Activated CD4-positive, alpha-beta memory T cell treated with anti-CD3 and anti-CD28 coated beads for 36 hours (primary cell): ENCODE results near the gene SCAPER. TPM values are rescaled to one million over a fixed set of nuclear protein-coding genes. Genes with fewer than 3 reads are reported as not detected.
"Not testable (repeated sequence)": the region's sequence is repeated elsewhere in the genome, so short reads cannot be mapped to it uniquely, and the experiment has no call there.

Experiments used
- CTCF ChIA-PET: fragments of 350-600 bp; sonication (Branson Sonifier 250); formaldehyde crosslinking; loops from one replicate; lab custom pipeline; 2021; ENCODE audit warnings: antibody characterized with exemption, inconsistent platforms; lab: Charles Lee
- POLR2A ChIA-PET: fragments of 350-600 bp; sonication (Branson Sonifier 250); formaldehyde crosslinking; loops from one replicate; lab custom pipeline; 2021; ENCODE audit warnings: antibody characterized with exemption; lab: Charles Lee
- DNase-seq: peaks from one replicate; pipeline ENCODE4 v3.0.0-alpha.2; 2020
- H3K27ac Mint-ChIP-seq: one replicate; pipeline ENCODE4 v1.8.0; 2021; ENCODE audit warnings: mixed read lengths
- H3K27me3 Mint-ChIP-seq: one replicate; pipeline ENCODE4 v1.8.0; 2021; ENCODE audit warnings: mixed read lengths
- H3K36me3 Mint-ChIP-seq: one replicate; pipeline ENCODE4 v1.8.0; 2021; ENCODE audit warnings: mixed read lengths
- H3K4me1 Mint-ChIP-seq: one replicate; pipeline ENCODE4 v1.8.0; 2021; ENCODE audit warnings: low read depth, mixed read lengths
- H3K4me3 Mint-ChIP-seq: one replicate; pipeline ENCODE4 v1.8.0; 2021; ENCODE audit warnings: mild to moderate bottlenecking, mixed read lengths
- H3K9me3 Mint-ChIP-seq: one replicate; pipeline ENCODE4 v1.8.0; 2021; ENCODE audit warnings: mixed read lengths
- intact Hi-C: fragments of 100-400 bp; cut with micrococcal nuclease; formaldehyde crosslinking; loops from one replicate; pipeline ENCODE4 v1.15.1; 2023
- total RNA-seq, 2 experiments: library from RNA; stranded (reverse); gene quantifications; one replicate each; pipeline ENCODE4 v1.2.3, GENCODE V29; 2021

Gene SCAPER
- total RNA-seq, 2 experiments from 2014 or later = 21.5 to 22.9 TPM

DNA sequence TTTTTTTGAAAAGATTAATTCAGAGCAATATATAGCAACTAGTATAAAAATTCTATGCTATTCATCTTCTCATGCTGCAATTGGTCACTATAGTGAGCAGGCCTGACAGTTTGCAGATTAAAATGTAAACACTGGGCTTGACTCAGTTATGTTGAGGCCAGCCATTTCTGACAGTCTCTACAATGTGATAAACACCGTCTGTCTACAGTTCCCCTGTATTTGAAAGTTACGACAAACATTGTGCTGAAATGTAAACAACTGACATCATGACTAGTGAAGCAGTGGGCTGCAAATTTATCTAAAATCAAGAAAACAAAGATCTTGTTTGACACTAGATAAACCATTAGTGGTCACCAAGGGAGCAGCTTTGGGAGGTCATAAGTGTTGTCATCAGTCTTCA lies 371.1 kb downstream of the SCAPER start:
- Mint-ChIP-seq H3K4me3 (no peak overlapping the region), H3K27me3 (no peaks in the 10 kb centered on the region), H3K36me3 (peaks cover 6% of the 10 kb centered on the region), H3K4me1 (no peaks in the 10 kb centered on the region), H3K27ac (no peak overlapping the region), H3K9me3 (peaks cover 2% of the 10 kb centered on the region)
- DNase-seq = no peak
- POLR2A ChIA-PET = no interaction called here
- CTCF ChIA-PET = no interaction called here
- intact Hi-C loops = no loop called here

- DNase-seq = no peak
- no peaks in the 10 kb centered on the region for H3K9me3 Mint-ChIP-seq
- POLR2A ChIA-PET = no interaction called here
- H3K4me1 Mint-ChIP-seq = no peaks in the 10 kb centered on the region
- H3K27ac Mint-ChIP-seq = no peak overlapping the region
- intact Hi-C loops = no loop called here
- CTCF ChIA-PET = no interaction called here
- no peak overlapping the region for H3K4me3 Mint-ChIP-seq
- no peaks in the 10 kb centered on the region for H3K27me3 Mint-ChIP-seq
- H3K36me3 Mint-ChIP-seq = peaks cover 2% of the 10 kb centered on the region
Measured at GRCh38 chr15:76533060-76533820, 371.9 kb downstream of the SCAPER start.

GRCh38 chr15:76529911-76530310 lies 375.2 kb downstream of the SCAPER start:
- CTCF ChIA-PET = no interaction called here

DNA sequence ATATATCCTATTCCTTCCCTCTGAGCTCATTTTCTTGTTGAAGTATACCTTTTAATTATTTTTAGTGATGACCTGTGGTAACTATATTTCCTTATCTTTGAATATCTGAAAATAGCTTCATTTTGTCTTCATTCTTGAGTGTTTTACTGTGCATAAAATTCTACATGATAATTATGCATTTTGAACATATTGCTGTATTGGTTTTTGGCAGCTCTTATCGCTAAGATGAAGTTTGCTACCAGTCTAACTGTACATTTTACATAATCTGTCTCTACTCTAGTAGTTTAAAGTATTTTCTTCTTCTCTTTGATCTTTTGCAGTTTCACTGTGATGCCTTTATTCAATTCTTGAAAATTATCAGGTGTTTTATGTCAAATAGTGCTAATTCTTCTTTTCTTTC lies 379.0 kb downstream of the SCAPER start:
- no peak overlapping the region for H3K4me3 Mint-ChIP-seq

More at GRCh38 chr15:76529911-76530310, 375.2 kb downstream of the SCAPER start:
- Mint-ChIP-seq H3K9me3 (no peaks in the 10 kb centered on the region), H3K27me3 (no peaks in the 10 kb centered on the region), H3K4me1 (no peaks in the 10 kb centered on the region), H3K27ac (no peak overlapping the region), H3K4me3 (no peak overlapping the region), H3K36me3 (peaks cover 3% of the 10 kb centered on the region)
- intact Hi-C loops = no loop called here
- DNase-seq = no peak
- POLR2A ChIA-PET = no interaction called here

GRCh38 chr15:76517910-76518309 lies 387.2 kb downstream of the SCAPER start:
- Mint-ChIP-seq H3K27ac (no peak overlapping the region), H3K4me3 (no peak overlapping the region), H3K4me1 (no peaks in the 10 kb centered on the region), H3K9me3 (no peaks in the 10 kb centered on the region), H3K27me3 (no peaks in the 10 kb centered on the region), H3K36me3 (no peaks in the 10 kb centered on the region)
- DNase-seq = no peak
- POLR2A ChIA-PET = no interaction called here
- CTCF ChIA-PET = interaction anchor here (1.5 kb wide), 1 partner anchor 1025 kb away, joined by 4 read pairs; no protein-coding TSS in a partner anchor
- intact Hi-C loops = no loop called here

More for the DNA sequence above, 379.0 kb downstream of the SCAPER start:
- no peak overlapping the region for H3K27ac Mint-ChIP-seq
- DNase-seq = no peak
- ChIA-PET CTCF (interaction anchor here (0.6 kb wide), 1 partner anchor 414 kb away, joined by 4 read pairs; no protein-coding TSS in a partner anchor), POLR2A (no interaction called here)
- H3K9me3 Mint-ChIP-seq = no peaks in the 10 kb centered on the region
- intact Hi-C loops = no loop called here
- H3K4me1 Mint-ChIP-seq = no peaks in the 10 kb centered on the region
- H3K27me3 Mint-ChIP-seq = no peaks in the 10 kb centered on the region
- peaks cover 3% of the 10 kb centered on the region for H3K36me3 Mint-ChIP-seq

GRCh38 chr15:76514282-76514681 lies 390.9 kb downstream of the SCAPER start:
- H3K27me3 Mint-ChIP-seq = no peaks in the 10 kb centered on the region
- H3K36me3 Mint-ChIP-seq = no peaks in the 10 kb centered on the region
- H3K4me1 Mint-ChIP-seq = no peaks in the 10 kb centered on the region
- POLR2A ChIA-PET = interaction anchor here (0.6 kb wide), 1 partner anchor 547 kb away, joined by 4 read pairs; no protein-coding TSS in a partner anchor
- no peak overlapping the region for H3K4me3 Mint-ChIP-seq
- no peaks in the 10 kb centered on the region for H3K9me3 Mint-ChIP-seq
- CTCF ChIA-PET = no interaction called here
- no peak for DNase-seq
- intact Hi-C loops = no loop called here
- no peak overlapping the region for H3K27ac Mint-ChIP-seq

DNA sequence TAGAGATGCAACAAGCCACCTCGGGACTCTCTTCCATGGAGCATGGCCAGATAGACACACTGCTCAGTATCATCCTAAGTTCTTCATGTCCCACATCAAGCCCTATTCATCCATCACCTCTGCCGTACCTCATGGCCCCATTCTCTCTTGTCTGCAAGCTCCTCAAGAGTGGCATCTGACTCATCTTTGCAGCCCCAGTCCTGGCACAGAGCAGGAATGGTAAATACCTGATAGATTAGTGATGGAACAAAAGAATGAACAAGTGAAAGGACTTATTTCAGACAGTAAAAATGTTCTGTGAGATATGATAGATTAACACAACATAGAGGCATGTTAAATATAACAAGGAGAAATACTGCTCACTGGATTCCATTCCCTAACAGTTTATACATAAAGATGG lies 392.2 kb downstream of the SCAPER start:
- Mint-ChIP-seq H3K9me3 (no peaks in the 10 kb centered on the region), H3K4me1 (no peaks in the 10 kb centered on the region), H3K4me3 (no peak overlapping the region), H3K27ac (no peak overlapping the region), H3K36me3 (no peaks in the 10 kb centered on the region), H3K27me3 (no peaks in the 10 kb centered on the region)
- intact Hi-C loops = no loop called here
- ChIA-PET POLR2A (interaction anchor here (0.6 kb wide), 1 partner anchor 733 kb away, joined by 3 read pairs; no protein-coding TSS in a partner anchor), CTCF (no interaction called here)
- no peak for DNase-seq

GRCh38 chr15:76510663-76511062 lies 394.5 kb downstream of the SCAPER start:
- CTCF ChIA-PET, H3K27ac Mint-ChIP-seq, intact Hi-C loops, POLR2A ChIA-PET, H3K36me3 Mint-ChIP-seq, H3K27me3 Mint-ChIP-seq, H3K4me3 Mint-ChIP-seq, H3K4me1 Mint-ChIP-seq, DNase-seq, H3K9me3 Mint-ChIP-seq: not testable (repeated sequence)

DNA sequence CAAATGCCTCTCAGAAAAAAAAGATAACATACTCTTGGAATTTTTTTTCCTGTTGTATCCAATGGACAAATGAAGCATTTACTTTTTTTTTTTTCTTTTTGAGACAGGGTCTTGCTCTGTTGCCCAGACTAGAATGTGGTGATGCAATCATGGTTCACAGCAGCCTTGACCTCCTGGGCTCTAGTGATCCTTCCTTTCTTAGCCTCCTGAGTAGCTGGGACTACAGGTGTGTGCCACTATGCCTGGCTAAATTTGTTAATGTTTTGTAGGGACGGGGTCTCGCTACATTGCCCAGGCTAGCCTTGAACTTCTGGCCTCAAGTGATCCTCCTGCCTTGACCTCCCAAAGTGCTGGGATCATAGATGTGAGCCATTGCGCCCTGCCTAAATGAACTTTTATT lies 401.3 kb downstream of the SCAPER start:
- Mint-ChIP-seq H3K9me3 (peaks cover 3% of the 10 kb centered on the region), H3K27me3 (no peaks in the 10 kb centered on the region), H3K27ac (no peak overlapping the region), H3K4me3 (no peak overlapping the region), H3K36me3 (peaks cover 20% of the 10 kb centered on the region), H3K4me1 (no peaks in the 10 kb centered on the region)
- CTCF ChIA-PET = no interaction called here
- no peak for DNase-seq
- intact Hi-C loops = no loop called here
- POLR2A ChIA-PET = no interaction called here

GRCh38 chr15:76503121-76503520 lies 402.0 kb downstream of the SCAPER start:
- ChIA-PET CTCF (no interaction called here), POLR2A (no interaction called here)
- peaks cover 3% of the 10 kb centered on the region for H3K9me3 Mint-ChIP-seq
- H3K27me3 Mint-ChIP-seq = no peaks in the 10 kb centered on the region
- H3K27ac Mint-ChIP-seq = no peak overlapping the region
- no peak for DNase-seq
- H3K4me3 Mint-ChIP-seq = no peak overlapping the region
- H3K36me3 Mint-ChIP-seq = peaks cover 22% of the 10 kb centered on the region
- intact Hi-C loops = no loop called here
- no peaks in the 10 kb centered on the region for H3K4me1 Mint-ChIP-seq

GRCh38 chr15:76502678-76503077 lies 402.5 kb downstream of the SCAPER start:
- H3K4me1 Mint-ChIP-seq = no peaks in the 10 kb centered on the region
- peaks cover 22% of the 10 kb centered on the region for H3K36me3 Mint-ChIP-seq
- intact Hi-C loops = no loop called here
- no peak overlapping the region for H3K4me3 Mint-ChIP-seq
- CTCF ChIA-PET = no interaction called here
- peaks cover 3% of the 10 kb centered on the region for H3K9me3 Mint-ChIP-seq
- DNase-seq = no peak
- POLR2A ChIA-PET = no interaction called here
- no peak overlapping the region for H3K27ac Mint-ChIP-seq
- H3K27me3 Mint-ChIP-seq = no peaks in the 10 kb centered on the region

DNA sequence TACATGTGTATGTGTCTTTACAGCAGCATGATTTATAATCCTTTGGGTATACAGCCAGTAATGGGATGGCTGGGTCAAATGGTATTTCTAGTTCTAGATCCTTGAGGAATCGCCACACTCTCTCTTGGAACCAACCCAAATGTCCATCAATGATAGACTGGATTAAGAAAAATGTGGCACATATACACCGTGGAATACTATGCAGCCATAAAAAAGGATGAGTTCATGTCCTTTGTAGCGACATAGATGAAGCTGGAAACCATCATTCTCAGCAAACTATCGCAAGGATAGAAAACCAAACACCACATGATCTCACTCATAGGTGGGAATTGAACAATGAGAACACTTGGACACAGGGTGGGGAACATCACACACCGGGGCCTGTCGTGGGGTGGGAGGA lies 403.0 kb downstream of the SCAPER start:
- intact Hi-C loops, H3K9me3 Mint-ChIP-seq, POLR2A ChIA-PET, H3K4me1 Mint-ChIP-seq, H3K27me3 Mint-ChIP-seq, CTCF ChIA-PET, H3K27ac Mint-ChIP-seq, H3K4me3 Mint-ChIP-seq, DNase-seq: not testable (repeated sequence)
- peaks cover 25% of the 10 kb centered on the region for H3K36me3 Mint-ChIP-seq

GRCh38 chr15:76501726-76502125 lies 403.4 kb downstream of the SCAPER start:
- POLR2A ChIA-PET = no interaction called here

More at GRCh38 chr15:76501726-76502125, 403.4 kb downstream of the SCAPER start:
- no peaks in the 10 kb centered on the region for H3K27me3 Mint-ChIP-seq
- H3K4me3 Mint-ChIP-seq = no peak overlapping the region
- H3K27ac Mint-ChIP-seq = no peak overlapping the region
- no peaks in the 10 kb centered on the region for H3K4me1 Mint-ChIP-seq
- no peak for DNase-seq
- peaks cover 3% of the 10 kb centered on the region for H3K9me3 Mint-ChIP-seq
- CTCF ChIA-PET = interaction anchor here (0.7 kb wide), 1 partner anchor 311 kb away, joined by 3 read pairs; no protein-coding TSS in a partner anchor
- H3K36me3 Mint-ChIP-seq = peaks cover 25% of the 10 kb centered on the region
- intact Hi-C loops = no loop called here
